Activated CD4-positive, alpha-beta T cell treated with anti-CD3 and anti-CD28 coated beads, Interleukin-2, Interleukin-4, amounts not matched to agents 100 ng/mL and 50 ng/mL, durations not matched to agents 16 hours and 8 hours (primary cell): Measurements from ENCODE around the gene RANBP2.
"Not testable (repeated sequence)": the region's sequence is repeated elsewhere in the genome, so short reads cannot be mapped to it uniquely, and the experiment has no call there.

Source experiments
- DNase-seq: peaks from one replicate; pipeline ENCODE4 v3.0.0-alpha.2; 2020; ENCODE audit warnings: low spot score

Gene RANBP2

GRCh38 chr2:108719149-108720044 is at the start of gene RANBP2:
Gene RANBP2 (plus strand): TSS chr2:108719482. CDS start chr2:108719607, 125 bp downstream.
- DNase-seq, result peak; percentile 95

GRCh38 chr2:108670282-108670681 is 49.0 kb upstream of the RANBP2 start:
- DNase-seq, result not testable (repeated sequence)

- not testable (repeated sequence) for DNase-seq
These were observed 47.0 kb upstream of the RANBP2 start for GRCh38 chr2:108672200-108672805.

DNA sequence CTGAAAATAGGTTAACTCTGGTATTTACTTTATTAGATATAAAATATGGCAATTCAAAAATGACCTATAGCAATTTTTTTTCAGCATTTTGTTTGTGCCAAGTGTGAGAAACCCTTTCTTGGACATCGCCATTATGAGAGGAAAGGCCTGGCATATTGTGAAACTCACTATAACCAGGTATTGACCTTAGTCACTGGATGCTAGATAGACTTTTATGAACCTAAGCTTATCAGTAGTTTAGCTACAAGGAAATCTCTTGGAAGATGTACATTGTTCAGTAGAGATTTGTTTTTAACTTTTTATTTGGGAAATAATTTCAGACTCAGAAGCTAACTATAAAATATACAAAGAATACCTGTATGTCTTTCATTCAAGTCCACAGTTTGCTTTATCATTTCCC is 42.8 kb upstream of the RANBP2 start:
- DNase-seq, result not testable (repeated sequence)

DNA sequence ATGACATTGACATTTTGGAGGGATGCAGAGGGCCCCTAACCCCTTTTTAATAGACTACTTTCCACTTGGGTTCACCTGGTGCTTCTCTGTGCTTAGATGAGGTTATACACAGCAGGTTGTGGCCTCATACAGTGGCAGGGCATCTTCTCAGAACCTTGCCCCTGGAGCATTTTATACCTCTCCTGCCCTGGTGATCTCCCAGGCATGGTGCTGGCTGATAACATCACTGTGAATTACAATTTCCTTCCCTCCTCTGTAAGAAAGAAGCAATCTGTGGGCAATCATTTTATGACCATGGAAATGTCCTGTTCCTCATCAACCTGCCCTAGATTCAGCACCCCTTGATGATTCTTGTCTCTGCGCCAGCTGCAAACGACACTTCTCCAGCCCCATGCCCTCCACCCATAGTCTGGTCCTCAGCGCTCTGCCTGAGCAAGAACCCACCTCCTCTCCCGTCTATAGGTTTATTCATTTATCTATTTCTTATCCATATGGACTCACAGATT is 42.0 kb upstream of the RANBP2 start:
- DNase-seq, result not testable (repeated sequence)

DNA sequence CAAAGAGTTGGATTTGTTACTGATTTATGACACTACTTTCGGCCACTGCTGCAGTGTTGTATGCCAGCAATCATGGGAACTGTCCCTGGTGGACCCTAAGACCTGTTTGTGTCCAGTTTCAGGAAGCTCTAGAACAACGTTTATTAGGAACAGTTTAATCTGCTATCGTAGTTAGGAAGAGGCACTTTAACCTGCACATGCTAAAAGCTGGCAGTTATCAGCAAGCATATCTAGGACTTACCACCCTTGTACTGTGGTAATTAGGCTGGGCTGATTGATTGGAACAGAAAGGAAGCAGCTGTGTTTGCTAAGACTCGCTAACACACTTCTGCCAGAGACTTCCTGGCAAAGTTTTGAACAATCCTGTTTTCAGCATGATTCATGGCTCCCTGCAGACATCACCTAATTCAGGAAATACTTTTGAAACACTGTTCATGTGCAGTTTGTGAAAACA is 41.1 kb upstream of the RANBP2 start:
- DNase-seq, result not testable (repeated sequence)

- not testable (repeated sequence) for DNase-seq
These were observed 38.5 kb upstream of the RANBP2 start for GRCh38 chr2:108680805-108681204.

- not testable (repeated sequence) for DNase-seq
These were observed 30.2 kb upstream of the RANBP2 start for GRCh38 chr2:108688818-108689756.

- not testable (repeated sequence) for DNase-seq
These were observed 29.3 kb upstream of the RANBP2 start for GRCh38 chr2:108690001-108690400.

DNA sequence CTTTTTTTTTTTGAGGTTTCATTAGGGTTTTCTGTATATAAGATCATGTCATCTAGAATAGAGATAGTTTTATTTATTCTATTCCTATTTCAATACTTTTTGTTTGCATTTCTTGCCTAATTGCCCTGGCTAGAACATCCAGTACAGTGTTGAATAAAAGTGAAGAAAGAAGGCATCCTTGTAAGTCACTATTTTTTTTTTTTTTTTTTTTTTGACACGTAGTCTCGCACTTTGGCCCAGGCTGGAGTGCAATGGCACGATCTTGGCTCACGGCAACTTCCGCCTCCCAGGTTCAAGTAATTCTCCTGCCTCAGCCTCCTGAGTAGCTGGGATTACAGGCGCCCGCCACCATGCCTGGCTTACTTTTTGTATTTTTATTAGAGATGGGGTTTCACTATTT is 27.8 kb upstream of the RANBP2 start:
- no peak for DNase-seq

- no peak for DNase-seq
These were observed 18.1 kb upstream of the RANBP2 start for GRCh38 chr2:108701208-108701607.

GRCh38 chr2:108701806-108702205 is 17.5 kb upstream of the RANBP2 start:
- DNase-seq, result no peak

GRCh38 chr2:108704871-108705270 is 14.4 kb upstream of the RANBP2 start:
- DNase-seq, result no peak

DNA sequence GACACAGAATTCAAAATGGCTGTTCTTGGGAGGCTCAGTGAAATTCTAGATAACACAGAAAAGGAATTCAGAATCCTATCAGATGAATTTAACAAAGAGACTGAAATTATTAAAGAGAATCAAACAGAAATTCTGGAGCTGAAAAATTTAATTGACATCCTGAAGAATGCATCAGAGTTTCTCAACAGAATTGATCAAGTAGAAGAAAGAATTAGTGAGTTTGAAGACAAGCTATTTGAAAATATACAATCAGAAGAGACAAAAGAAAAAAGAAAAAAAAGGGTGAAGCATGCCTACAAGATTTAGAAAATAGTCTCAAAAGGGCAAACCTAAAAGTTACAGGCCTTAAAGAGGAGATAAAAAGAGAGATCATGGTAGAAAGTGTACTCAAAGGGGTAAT is 12.0 kb upstream of the RANBP2 start:
- DNase-seq, result no peak

GRCh38 chr2:108716971-108717370 is 2.3 kb upstream of the RANBP2 start:
- not testable (repeated sequence) for DNase-seq

DNA sequence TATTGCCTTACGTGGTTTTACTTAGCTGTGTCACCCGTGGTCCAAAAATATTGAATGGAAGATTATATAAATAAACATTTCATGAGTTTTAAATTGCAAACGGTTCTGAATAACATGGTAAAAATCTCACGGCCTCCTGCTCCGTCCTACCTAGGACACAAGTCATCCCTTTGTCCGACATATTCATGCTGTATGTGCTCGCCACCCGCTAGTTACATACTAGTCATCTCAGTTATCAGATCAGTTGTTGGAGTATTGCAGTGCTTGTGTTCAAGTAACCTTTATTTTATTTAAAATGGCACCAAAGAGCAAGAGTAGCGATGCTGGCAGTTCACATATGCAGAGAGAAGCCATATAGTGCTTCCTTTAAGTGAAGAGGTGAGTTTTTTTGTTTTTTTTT is 6.8 kb downstream of the RANBP2 start:
- DNase-seq, result not testable (repeated sequence)

GRCh38 chr2:108734656-108735055 is 15.4 kb downstream of the RANBP2 start:
- DNase-seq, result not testable (repeated sequence)

DNA sequence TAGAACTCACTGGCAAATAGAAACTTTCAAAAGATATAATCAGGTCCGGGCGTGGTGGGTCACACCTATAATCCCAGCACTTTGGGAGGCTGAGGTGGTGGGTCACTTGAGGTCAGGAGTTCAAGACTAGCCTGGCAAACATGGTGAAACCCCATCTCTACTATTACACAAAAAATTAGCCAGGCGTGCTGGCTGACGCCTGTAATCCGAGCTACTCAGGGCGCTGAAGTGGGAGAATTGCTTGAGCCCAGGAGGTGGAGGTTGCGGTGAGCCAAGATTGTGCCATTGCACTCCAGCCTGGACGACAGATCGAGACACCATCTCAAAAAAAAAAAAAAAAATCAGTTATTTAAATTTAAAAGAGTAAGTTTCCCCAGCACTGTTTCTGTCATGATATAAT is 38.7 kb downstream of the RANBP2 start:
- not testable (repeated sequence) for DNase-seq

DNA sequence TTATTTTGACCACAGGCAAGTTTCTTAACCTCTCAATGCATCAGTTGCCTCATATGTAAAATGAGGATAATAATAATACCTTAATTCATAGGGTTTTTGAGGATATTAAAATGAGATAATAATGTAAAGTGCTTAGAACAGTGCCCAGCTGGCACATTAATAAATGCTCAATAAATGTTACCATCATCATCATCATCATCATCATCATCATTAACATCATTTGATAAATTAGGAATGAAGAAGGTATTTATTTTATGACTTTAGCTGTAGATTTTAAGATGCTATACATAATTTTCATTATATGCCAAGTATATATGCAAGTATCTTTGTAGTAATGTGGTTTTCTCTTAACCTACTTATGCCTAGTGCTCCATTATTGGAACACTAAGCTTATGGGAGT is 43.3 kb downstream of the RANBP2 start:
- not testable (repeated sequence) for DNase-seq

- DNase-seq, result not testable (repeated sequence)
These were observed 47.4 kb downstream of the RANBP2 start for GRCh38 chr2:108766671-108767070.

- not testable (repeated sequence) for DNase-seq
These were observed 48.6 kb downstream of the RANBP2 start for GRCh38 chr2:108767859-108768258.

GRCh38 chr2:108776475-108776874 is 57.2 kb downstream of the RANBP2 start:
- DNase-seq, result no peak
